Measurements from ENCODE around the gene SLFN12L.

SLFN12L gene

GRCh38 chr17:35423761-35424160 lies 113.7 kb downstream of the SLFN12L start:
- no peak for DNase-seq

Data from NCI-H1105 (cell line).